Neural crest cell (in vitro differentiated cells): ENCODE measurements around the gene VSTM1. TPM values are rescaled to one million over a fixed set of nuclear protein-coding genes. Genes with fewer than 3 reads are reported as not detected.

Source experiments
- DNase-seq: peaks from one replicate; pipeline ENCODE4 v3.0.0; 2021; ENCODE audit warnings: low read depth, mixed read lengths, low spot score
- H3K27ac Mint-ChIP-seq: one replicate; pipeline ENCODE4 v1.8.0; 2021; ENCODE audit warnings: mild to moderate bottlenecking, mixed read lengths; ENCODE audit not compliant: unreplicated experiment
- H3K27me3 Mint-ChIP-seq: 2 replicates; pipeline ENCODE4 v1.8.0; 2021; ENCODE audit warnings: low read depth, mild to moderate bottlenecking, mixed read lengths
- H3K36me3 Mint-ChIP-seq: 2 replicates; pipeline ENCODE4 v1.8.0; 2021; ENCODE audit warnings: low read depth, mild to moderate bottlenecking, mixed read lengths
- H3K4me1 Mint-ChIP-seq: 2 replicates; pipeline ENCODE4 v1.8.0; 2021; ENCODE audit warnings: mixed read lengths
- H3K4me3 Mint-ChIP-seq: one replicate; pipeline ENCODE4 v1.8.0; 2021; ENCODE audit warnings: mild to moderate bottlenecking, mixed read lengths
- H3K9me3 Mint-ChIP-seq: 2 replicates; pipeline ENCODE4 v1.8.0; 2021; ENCODE audit warnings: mixed read lengths
- total RNA-seq: library from RNA; stranded (reverse); gene quantifications from 2 replicates; pipeline ENCODE4 v1.2.1, GENCODE V29; 2021
- TF ChIP-seq, protein P1 (sequence below): fragments of 200-600 bp; sonication (generic); conservative IDR thresholded peaks from 2 replicates; pipeline ENCODE4 v1.5.0; 2021; ENCODE audit warnings: antibody characterized with exemption, mild to moderate bottlenecking

Gene VSTM1
- total RNA-seq, 1 donor from 2014 or later: not detected

DNA sequence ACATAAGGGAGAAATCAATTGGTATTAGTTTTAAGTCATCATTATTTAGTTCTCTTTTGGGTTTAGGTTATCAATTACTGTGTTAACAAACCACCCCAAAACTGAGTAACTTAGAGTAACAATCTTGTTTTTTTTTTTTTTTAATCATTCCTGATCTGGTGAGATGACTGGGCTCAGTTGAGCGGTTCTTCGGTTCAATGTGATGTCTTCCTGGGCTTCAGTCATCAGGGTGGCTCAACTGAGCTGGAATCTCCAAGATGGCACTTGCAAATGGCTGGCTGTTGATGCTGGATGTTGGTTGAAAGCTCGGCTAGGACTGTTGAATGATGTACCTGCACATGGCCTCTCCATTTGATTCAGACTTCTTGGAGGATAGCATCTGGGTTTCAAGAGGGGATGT, 20.7 kb upstream of the VSTM1 start:
- no peaks in the 10 kb centered on the region for H3K4me1 Mint-ChIP-seq
- no peak for DNase-seq
- no peak overlapping the region for H3K4me3 Mint-ChIP-seq
- H3K9me3 Mint-ChIP-seq: peaks cover 2% of the 10 kb centered on the region
- H3K27ac Mint-ChIP-seq: no peak overlapping the region
- peaks cover 18% of the 10 kb centered on the region for H3K27me3 Mint-ChIP-seq
- TF ChIP-seq, protein P1, sequence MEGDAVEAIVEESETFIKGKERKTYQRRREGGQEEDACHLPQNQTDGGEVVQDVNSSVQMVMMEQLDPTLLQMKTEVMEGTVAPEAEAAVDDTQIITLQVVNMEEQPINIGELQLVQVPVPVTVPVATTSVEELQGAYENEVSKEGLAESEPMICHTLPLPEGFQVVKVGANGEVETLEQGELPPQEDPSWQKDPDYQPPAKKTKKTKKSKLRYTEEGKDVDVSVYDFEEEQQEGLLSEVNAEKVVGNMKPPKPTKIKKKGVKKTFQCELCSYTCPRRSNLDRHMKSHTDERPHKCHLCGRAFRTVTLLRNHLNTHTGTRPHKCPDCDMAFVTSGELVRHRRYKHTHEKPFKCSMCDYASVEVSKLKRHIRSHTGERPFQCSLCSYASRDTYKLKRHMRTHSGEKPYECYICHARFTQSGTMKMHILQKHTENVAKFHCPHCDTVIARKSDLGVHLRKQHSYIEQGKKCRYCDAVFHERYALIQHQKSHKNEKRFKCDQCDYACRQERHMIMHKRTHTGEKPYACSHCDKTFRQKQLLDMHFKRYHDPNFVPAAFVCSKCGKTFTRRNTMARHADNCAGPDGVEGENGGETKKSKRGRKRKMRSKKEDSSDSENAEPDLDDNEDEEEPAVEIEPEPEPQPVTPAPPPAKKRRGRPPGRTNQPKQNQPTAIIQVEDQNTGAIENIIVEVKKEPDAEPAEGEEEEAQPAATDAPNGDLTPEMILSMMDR: no peak
- H3K36me3 Mint-ChIP-seq: no peaks in the 10 kb centered on the region

DNA sequence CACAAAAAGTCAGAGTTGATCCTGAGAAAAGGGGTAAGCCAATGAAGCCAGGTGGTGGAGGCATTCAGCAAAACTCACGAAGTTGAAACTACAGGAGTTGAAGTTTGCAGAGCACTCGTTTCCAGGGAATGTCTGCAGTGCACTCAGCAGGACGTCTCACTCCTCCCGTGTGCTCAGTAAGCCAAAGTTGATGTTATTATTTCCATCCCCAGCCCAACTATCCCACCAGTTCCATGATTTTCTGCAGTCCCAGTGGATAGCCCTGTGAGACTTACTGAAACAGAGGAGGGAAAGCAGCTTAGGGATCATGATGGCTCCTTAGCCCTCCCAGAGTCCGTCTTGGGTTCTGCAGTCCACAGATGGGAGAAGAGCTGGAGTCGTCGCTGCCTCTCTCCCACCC, 17.3 kb upstream of the VSTM1 start, which contains the start of gene TARM1:
Gene TARM1, minus strand, starts transcription at position 334 of the 400 bp plus-strand sequence. Its CDS starts 25 bp downstream, at position 309.
- H3K27ac Mint-ChIP-seq: no peak within 1 kb of the TSS
- TF ChIP-seq, protein P1: no peak
- no peaks in the 10 kb centered on the region for H3K4me1 Mint-ChIP-seq
- peaks cover 2% of the 10 kb centered on the region for H3K9me3 Mint-ChIP-seq
- H3K27me3 Mint-ChIP-seq: peaks cover 3% of the 10 kb centered on the region
- peaks cover 2% of the 10 kb centered on the region for H3K36me3 Mint-ChIP-seq
- no peak for DNase-seq
- no peak within 1 kb of the TSS for H3K4me3 Mint-ChIP-seq

DNA sequence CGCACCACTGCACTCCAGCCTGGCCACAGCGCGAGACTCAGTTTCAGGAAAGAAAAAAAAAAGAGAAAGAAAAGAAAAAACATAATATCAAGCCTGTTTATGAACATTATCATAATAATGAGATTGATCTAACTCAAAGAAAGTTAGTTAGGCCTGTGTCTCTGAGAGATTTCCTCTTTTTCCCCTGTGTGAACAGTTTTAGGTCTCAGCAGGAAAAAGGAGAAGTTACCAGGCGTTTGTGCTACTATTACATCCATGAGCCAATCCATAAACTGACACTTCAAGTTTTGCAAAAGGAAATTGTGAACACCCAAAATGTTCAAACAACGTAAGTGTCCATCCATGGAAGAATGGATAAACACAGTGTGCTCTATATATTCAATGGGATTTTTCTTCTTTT, 13.6 kb upstream of the VSTM1 start:
- no peak overlapping the region for H3K4me3 Mint-ChIP-seq
- H3K27ac Mint-ChIP-seq: no peak overlapping the region
- TF ChIP-seq, protein P1: no peak
- DNase-seq: no peak
- H3K36me3 Mint-ChIP-seq: peaks cover 2% of the 10 kb centered on the region
- no peaks in the 10 kb centered on the region for H3K4me1 Mint-ChIP-seq
- no peaks in the 10 kb centered on the region for H3K9me3 Mint-ChIP-seq
- H3K27me3 Mint-ChIP-seq: no peaks in the 10 kb centered on the region

DNA sequence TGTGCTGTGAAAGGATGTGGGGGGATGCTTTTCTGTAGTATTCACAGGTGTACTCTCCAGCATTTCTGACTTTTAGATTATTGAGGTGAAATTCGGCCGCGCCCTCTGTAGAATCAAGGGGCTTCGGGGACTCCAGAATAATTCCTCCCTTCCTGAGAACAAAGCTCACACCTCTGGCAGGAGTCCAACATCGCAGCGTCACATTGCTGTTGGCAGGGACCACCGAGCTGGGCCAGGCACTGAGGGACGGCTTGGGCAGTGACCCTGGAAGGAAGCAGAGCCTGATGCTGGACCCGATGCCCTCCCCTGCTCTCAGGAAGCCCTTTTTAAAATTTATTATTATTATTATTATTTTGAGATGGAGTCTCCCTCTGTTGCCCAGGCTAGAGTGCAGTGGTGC, 11.2 kb upstream of the VSTM1 start:
- Mint-ChIP-seq H3K4me1 (no peaks in the 10 kb centered on the region), H3K36me3 (peaks cover 2% of the 10 kb centered on the region), H3K9me3 (no peaks in the 10 kb centered on the region), H3K4me3 (no peak overlapping the region), H3K27me3 (no peaks in the 10 kb centered on the region), H3K27ac (no peak overlapping the region)
- no peak for DNase-seq
- TF ChIP-seq, protein P1: no peak

DNA sequence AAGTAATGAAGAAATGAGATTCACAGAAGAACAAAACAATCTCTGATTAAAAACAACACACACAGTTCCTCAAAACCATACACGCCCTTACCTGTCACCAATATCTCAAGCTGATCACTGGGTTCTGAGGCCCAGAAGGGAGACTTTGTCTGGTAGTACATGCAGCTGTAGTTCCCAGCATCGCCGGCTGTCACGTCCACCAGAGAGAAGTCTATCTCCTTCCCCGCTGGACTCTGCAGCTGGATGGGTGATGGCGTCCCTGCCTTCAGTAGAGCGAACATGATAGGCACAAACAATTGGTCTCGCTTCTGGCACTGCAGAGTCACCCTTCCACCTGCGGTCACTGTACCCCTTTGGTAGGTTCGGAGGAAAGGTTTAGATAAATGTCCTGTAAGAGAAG, 10.1 kb upstream of the VSTM1 start:
- TF ChIP-seq, protein P1: no peak
- no peak for DNase-seq
- H3K4me1 Mint-ChIP-seq: no peaks in the 10 kb centered on the region
- H3K36me3 Mint-ChIP-seq: no peaks in the 10 kb centered on the region
- H3K27me3 Mint-ChIP-seq: peaks cover 4% of the 10 kb centered on the region
- no peak overlapping the region for H3K27ac Mint-ChIP-seq
- no peaks in the 10 kb centered on the region for H3K9me3 Mint-ChIP-seq
- no peak overlapping the region for H3K4me3 Mint-ChIP-seq

DNA sequence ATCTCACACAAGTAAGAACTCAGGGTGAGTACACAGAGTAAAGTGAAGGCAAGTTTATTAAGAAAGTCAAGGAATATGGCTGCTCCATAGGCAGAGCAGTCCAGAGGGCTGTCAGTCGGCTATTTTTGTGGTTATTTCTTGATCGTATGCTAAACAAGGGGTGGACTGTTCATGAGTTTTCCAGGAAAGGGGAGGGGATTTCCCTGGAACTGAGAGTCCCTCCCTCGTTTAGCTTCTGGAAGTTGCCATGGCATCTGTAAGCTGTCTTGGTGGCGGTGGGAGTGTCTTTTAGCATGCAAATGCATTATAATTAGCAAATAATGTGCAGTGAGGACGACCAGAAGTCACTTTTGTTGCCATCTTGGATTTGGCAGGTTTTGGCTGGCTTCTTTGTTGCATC, 5.8 kb upstream of the VSTM1 start:
- H3K27me3 Mint-ChIP-seq: peaks cover 4% of the 10 kb centered on the region
- DNase-seq: no peak
- no peaks in the 10 kb centered on the region for H3K36me3 Mint-ChIP-seq
- no peak overlapping the region for H3K4me3 Mint-ChIP-seq
- H3K4me1 Mint-ChIP-seq: no peaks in the 10 kb centered on the region
- no peak overlapping the region for H3K27ac Mint-ChIP-seq
- no peaks in the 10 kb centered on the region for H3K9me3 Mint-ChIP-seq
- TF ChIP-seq, protein P1: no peak
